Bronchial epithelial cell (primary cell): Measurements from ENCODE around the gene MATK. TPM values are rescaled to one million over a fixed set of nuclear protein-coding genes. Genes with fewer than 3 reads are reported as not detected.
"Not testable (repeated sequence)": the region's sequence is repeated elsewhere in the genome, so short reads cannot be mapped to it uniquely, and the experiment has no call there.

ENCODE experiments used
- DNase-seq: peaks from one replicate; pipeline ENCODE4 v3.0.0-alpha.2; 2010; ENCODE audit warnings: low read depth
- FAIRE-seq: peaks from 2 replicates; lab custom pipeline; 2011; peaks lifted over from hg19 to GRCh38; lab: Jason Lieb, UNC
- H3K27me3 ChIP-seq: 2 replicates; pipeline ENCODE4 v1.5.1; 2011; ENCODE audit warnings: low read length; ENCODE audit not compliant: control insufficient read depth, insufficient read depth
- H3K36me3 ChIP-seq: 2 replicates; pipeline ENCODE4 v1.5.1; 2011; ENCODE audit warnings: low read length; ENCODE audit not compliant: control insufficient read depth, insufficient read depth
- H3K4me3 ChIP-seq: 2 replicates; pipeline ENCODE4 v1.5.1; 2011; ENCODE audit warnings: mild to moderate bottlenecking, low read depth, low read length, control low read depth
- CTCF ChIP-seq: IDR thresholded peaks from 2 replicates; pipeline ENCODE4 v1.5.1; 2011; ENCODE audit warnings: mild to moderate bottlenecking, moderate library complexity, low read length, control low read depth, inconsistent platforms; ENCODE audit not compliant: insufficient read depth, severe bottlenecking
- total RNA-seq: library from RNA; depleted of rRNA; stranded (reverse); fragments of >200 nt; gene quantifications from 2 replicates; pipeline ENCODE4 v1.2.1, GENCODE V29; 2014

Gene MATK
- total RNA-seq, 1 donor from 2014 or later, result not detected

GRCh38 chr19:3818466-3818865 is 32.3 kb upstream of the MATK start:
- H3K4me3 ChIP-seq, result no peak overlapping the region
- no peaks in the 10 kb centered on the region for H3K36me3 ChIP-seq
- DNase-seq (peak; percentile 42), FAIRE-seq (no peak)
- no peak for TF ChIP-seq CTCF
- H3K27me3 ChIP-seq, result no peaks in the 10 kb centered on the region

GRCh38 chr19:3817761-3818160 is 31.6 kb upstream of the MATK start:
- FAIRE-seq, result no peak
- Histone ChIP-seq H3K36me3 (no peaks in the 10 kb centered on the region), H3K27me3 (no peaks in the 10 kb centered on the region), H3K4me3 (no peak overlapping the region)
- TF ChIP-seq CTCF, result no peak
- DNase-seq, result no peak

- no peak overlapping the region for H3K4me3 ChIP-seq
- TF ChIP-seq CTCF, result no peak
- H3K36me3 ChIP-seq, result no peaks in the 10 kb centered on the region
- FAIRE-seq (no peak), DNase-seq (no peak)
- H3K27me3 ChIP-seq, result no peaks in the 10 kb centered on the region
These were observed 30.5 kb upstream of the MATK start for GRCh38 chr19:3816566-3817218.

GRCh38 chr19:3816148-3816547 is 30.0 kb upstream of the MATK start:
- not testable (repeated sequence) for FAIRE-seq, H3K36me3 ChIP-seq, H3K4me3 ChIP-seq, H3K27me3 ChIP-seq, DNase-seq

GRCh38 chr19:3814648-3815047 is 28.5 kb upstream of the MATK start:
- H3K27me3 ChIP-seq, result no peaks in the 10 kb centered on the region
- no peak for DNase-seq
- no peak overlapping the region for H3K4me3 ChIP-seq
- FAIRE-seq, result no peak
- no peaks in the 10 kb centered on the region for H3K36me3 ChIP-seq
- no peak for TF ChIP-seq CTCF

GRCh38 chr19:3813473-3814392 is 27.6 kb upstream of the MATK start:
- Histone ChIP-seq H3K36me3 (no peaks in the 10 kb centered on the region), H3K27me3 (no peaks in the 10 kb centered on the region), H3K4me3 (no peak overlapping the region)
- peak; percentile 50 for FAIRE-seq
- DNase-seq, result no peak
- TF ChIP-seq CTCF, result no peak
